HG02588 (cell line): ENCODE results near the gene CAMK1D.
A peak's percentile ranks its signal among the peaks of the same experiment; 100 is the strongest.
"Not testable (repeated sequence)": the region's sequence is repeated elsewhere in the genome, so short reads cannot be mapped to it uniquely, and the experiment has no call there.

Source experiments
- ATAC-seq: cut with Tn5 transposase; IDR thresholded peaks from one replicate; pipeline ENCODE4 v1.9.1; 2021; ENCODE audit warnings: mild to moderate bottlenecking, moderate library complexity; ENCODE audit not compliant: unreplicated experiment

The CAMK1D gene

GRCh38 chr10:12542133-12542670 is 192.9 kb downstream of the CAMK1D start:
- ATAC-seq = no peak

GRCh38 chr10:12543589-12543988 is 194.2 kb downstream of the CAMK1D start:
- no peak for ATAC-seq

DNA sequence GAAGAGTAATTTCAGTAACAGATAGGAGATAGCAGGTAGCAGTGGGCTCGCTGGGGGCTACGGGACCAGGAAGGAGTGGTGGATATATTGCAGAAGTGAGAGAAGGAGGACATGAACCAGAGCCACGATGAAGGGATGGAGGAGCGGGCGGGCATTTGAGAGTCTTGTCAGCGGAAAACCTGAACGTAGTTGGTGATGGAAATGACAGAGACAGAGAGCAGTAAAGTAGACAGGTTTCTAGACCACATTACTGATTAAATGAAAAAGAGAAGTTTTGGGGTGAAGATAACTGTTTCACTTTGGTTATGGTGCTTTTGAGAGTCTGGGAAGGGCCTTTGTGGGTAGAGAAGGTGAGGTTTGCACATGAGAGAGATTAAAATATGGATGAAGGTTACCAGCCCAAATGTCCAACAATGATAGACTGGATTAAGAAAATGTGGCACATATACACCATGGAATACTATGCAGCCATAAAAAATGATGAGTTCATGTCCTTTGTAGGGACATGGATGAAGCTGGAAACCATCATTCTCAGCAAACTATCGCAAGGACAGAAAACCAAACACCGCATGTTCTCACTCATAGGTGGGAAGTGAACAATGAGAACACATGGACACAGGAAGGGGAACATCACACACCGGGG is 196.9 kb downstream of the CAMK1D start:
- ATAC-seq = not testable (repeated sequence)

DNA sequence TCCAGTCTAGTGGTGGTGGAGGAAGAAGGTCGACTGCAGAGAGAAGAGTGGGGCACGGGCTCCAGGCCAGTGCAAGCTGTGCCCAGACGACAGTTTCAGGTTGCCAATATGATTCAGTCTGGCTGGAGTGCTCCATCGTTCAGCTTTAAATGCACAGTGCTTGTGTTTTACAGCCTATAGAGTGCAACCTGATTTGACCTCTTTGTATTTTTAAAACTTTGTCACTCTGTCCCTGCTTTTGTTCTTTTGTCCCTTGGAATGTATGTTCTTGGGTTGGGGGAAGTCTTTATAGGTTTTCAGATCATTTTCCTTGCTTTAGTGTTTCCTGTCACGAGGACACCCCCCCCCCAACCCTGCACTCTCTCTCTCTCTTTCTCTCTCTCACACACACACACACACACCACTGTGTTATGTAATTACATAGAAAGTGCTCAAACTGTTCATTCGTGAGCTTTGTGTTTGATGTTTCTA is 198.0 kb downstream of the CAMK1D start:
- ATAC-seq = no peak

GRCh38 chr10:12549297-12549696 is 199.9 kb downstream of the CAMK1D start:
- no peak for ATAC-seq

- no peak for ATAC-seq
These were observed 201.6 kb downstream of the CAMK1D start for GRCh38 chr10:12550994-12551393.

- no peak for ATAC-seq
These were observed 206.7 kb downstream of the CAMK1D start for GRCh38 chr10:12556039-12556438.

DNA sequence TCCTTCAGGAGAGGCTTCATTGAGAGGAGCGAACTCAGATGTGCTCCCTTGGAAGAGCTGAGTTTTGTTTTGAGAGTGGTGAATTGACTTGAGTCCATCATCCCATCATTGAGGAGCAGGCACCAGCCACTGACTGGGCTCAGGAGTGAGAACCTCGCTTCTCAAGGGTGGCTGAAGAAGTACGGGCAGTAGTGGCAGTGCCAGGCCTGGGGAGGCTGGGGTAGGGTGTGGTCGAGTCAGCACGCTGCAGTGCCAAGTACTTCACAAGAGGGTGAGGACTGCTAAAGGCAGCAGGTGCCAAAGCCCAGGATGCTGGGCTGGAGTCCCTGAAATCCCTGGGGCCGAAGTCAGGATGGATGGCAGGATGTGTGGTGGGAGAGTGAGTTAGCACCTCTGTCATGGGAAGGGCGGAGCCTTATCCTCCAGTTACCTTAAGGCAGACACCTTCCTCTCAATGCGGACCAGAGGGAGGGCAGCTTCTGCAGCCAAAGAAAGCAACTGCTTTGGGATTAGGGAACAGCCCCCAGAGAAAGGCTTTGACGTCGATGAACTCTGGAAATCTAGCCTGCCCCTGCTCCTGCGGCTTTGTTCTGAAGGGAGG is 210.3 kb downstream of the CAMK1D start:
- no peak for ATAC-seq

GRCh38 chr10:12561307-12561706 is 212.0 kb downstream of the CAMK1D start:
- no peak for ATAC-seq

DNA sequence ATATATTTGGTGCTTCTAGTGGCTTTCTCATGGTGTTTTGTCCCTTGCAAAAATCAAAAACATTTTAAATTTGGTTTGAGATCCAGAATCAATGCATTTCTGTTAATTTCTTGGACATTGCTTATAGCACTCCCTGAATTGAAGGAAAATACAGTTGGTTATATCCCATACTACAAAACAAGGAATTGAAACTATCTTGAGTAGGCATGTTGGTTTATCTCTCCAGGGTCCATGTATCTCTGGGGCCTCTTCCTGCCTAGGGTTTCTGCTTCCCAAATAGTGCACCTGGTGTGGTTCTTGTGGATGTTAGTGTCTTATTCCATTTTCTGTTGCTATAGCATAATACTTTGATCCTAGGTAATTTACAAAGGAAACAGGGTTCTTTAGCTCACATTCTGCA is 212.4 kb downstream of the CAMK1D start:
- no peak for ATAC-seq

- no peak for ATAC-seq
These were observed 214.1 kb downstream of the CAMK1D start for GRCh38 chr10:12563489-12563888.

DNA sequence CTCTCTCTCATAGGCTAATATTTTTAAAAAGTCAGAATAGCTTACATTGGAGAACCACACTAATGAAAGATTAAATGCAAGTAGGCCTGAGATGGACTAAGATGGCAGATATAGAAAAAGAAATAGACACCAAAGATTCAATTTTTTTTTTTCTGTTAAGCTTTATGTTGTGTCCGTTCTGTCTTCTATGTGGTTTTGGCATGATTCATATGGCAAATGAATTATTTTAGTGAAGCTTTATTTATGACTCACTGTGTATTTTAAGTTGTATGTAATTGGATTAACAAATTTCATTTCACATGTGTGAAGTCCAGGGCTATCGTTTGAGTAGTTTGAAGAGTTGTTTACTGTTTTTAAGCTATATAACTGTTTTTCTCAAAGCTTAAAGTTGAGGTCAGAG is 214.8 kb downstream of the CAMK1D start:
- no peak for ATAC-seq

DNA sequence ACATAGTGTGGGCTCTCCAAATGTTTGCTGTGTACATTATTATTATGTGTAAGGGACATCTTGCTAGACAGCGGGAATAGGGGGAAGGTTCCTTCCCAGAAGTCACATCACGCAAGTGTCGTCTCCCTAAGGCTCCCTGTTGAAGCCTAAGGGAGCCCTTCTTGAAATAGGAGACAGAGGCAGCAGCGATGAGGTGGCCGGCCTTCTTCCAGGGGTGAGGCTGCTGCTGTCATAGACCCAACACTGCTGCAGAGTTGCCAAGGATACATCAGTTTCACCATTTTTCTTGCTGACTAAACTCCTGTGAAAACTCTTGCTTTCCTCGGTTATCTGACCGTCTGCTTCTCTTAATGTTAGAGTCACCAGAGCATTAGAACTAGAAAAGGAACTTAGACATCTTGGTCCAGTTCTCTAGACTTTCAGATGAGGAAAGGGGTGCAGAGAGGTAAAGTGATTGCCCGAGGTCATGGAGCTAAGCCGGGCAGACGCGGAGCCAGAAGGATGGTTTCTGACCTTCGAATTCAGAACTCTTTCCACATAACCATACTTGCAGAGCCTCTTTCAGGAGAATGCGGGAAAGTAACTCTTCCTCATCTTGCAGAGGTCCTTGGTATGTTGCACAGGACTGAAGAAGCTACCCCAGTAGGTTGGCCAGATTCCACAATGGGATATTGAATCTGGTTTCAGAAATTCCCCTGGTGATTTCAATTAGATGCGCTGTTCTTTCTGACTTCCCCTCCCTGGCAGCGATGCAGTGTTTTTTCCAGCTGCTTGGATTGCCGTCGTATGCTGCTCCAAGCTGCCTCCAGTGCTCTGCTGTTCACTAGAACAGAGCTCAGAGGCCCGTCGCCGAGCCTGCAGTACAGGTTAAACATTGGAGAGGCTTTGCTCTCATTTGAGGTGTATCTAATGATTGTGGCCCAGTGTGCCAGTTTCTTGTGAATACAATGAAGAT is 217.1 kb downstream of the CAMK1D start:
- ATAC-seq = no peak

GRCh38 chr10:12568391-12569009 is 219.2 kb downstream of the CAMK1D start:
- no peak for ATAC-seq

DNA sequence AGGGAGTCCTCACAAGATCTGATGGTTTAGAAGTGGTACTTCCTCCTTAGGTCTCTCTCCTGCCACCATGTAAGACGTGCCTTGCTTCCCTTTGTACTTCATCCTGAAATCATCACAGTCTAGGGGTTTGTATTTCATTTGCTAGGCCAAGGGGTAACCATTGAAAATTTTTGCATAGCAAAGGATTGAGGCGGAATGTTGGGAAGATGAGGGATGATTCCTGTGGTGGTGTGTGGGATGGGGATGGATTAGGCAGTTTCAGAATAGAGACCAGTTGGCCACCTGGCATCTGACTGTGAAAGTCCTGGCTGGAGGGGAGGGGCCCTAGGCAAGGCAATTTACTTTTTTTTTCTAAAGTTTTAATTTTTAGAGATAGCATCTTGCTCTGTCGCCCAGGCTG is 222.9 kb downstream of the CAMK1D start:
- no peak for ATAC-seq

DNA sequence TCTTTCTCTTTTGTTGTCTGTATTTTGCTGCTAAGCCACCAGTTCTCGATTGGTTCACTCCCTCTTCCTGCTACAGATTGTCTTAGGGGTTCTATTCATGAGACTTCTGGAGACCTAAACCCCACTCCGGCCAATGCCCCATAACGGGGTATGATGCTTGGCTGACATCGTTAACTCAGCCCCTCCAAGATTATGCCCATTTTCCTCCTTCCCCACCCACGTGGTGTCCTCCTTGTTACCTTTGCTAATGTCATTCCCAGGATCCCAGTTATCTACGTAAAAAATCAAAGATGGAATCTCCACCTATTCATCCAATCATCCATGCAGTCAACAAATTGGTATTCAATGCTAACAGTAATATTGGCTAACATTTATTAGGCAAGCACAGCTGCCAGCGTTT is 228.3 kb downstream of the CAMK1D start:
- ATAC-seq = no peak

GRCh38 chr10:12579954-12580858 is 230.9 kb downstream of the CAMK1D start:
- peak; percentile 64 for ATAC-seq

GRCh38 chr10:12583891-12584595 is 234.7 kb downstream of the CAMK1D start:
- no peak for ATAC-seq

- no peak for ATAC-seq
These were observed 237.4 kb downstream of the CAMK1D start for GRCh38 chr10:12586741-12587140.
